ENCODE data around the gene TBC1D2B. TPM values are rescaled to one million over a fixed set of nuclear protein-coding genes. Genes with fewer than 3 reads are reported as not detected.
A peak's percentile ranks its signal among the peaks of the same experiment; 100 is the strongest.
"Not testable (repeated sequence)": the region's sequence is repeated elsewhere in the genome, so short reads cannot be mapped to it uniquely, and the experiment has no call there.

TBC1D2B gene
- total RNA-seq, 1 donor from 2014 or later, result 50.7 TPM

- DNase-seq, result no peak
These were observed 102.8 kb downstream of the TBC1D2B start for GRCh38 chr15:77974416-77975331.

DNA sequence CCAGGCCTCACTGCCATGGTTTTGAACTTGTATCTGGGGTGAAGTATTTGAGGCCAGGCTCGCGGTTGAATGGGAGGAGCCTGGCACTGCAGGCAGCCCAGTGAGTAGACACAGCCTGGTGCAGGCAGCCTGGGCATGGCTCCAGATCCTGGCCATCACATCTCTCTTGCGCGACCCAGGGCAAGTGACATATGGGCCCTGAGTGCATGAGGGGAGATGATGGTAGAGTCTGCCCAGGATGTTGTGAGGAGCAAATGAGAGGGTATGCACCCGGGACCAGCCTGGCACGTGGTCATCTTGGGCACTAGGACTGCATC lies 103.5 kb downstream of the TBC1D2B start:
- peak; percentile 84 for DNase-seq

DNA sequence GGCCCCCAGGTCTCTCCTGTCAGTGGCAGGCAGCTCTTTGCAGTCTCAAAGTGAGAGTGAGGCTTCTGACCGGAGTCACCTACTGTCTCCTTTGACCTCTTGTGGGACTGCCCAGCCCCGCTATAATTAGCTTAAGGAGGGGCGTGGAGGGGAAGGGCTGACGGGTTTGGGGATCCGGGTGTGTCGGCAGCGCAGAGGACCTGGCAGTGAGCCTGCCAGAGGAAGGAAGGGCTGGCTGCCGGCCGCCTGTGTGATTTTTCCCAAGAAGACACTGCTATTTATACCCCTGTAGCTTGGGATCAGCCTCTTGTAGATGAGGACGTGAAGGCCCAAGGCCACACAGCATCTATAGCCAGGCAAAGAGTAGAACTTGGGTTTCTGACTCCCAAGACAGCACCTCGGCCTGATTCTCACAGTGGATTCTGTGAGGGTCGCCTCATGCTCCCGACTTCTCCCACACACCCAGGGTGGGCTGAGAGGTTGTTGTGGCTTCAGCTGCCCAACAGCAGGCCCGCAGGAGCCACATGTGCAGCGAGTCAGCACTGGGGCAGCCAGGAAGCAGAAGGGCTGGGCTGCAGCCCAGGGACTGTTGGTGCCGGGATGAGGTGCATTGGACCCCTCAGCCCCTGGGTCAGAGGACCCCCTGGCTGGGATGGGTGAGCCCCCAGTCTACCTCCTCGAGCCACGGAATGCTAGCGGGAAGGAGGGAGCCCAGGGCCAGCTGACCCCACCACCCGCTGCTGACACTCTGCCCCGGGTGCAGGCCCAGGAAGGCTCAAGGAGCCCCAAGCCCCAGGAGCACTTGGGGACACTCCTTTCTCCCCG lies 104.0 kb downstream of the TBC1D2B start:
- DNase-seq, result not testable (repeated sequence)

GRCh38 chr15:77972706-77973105 lies 104.8 kb downstream of the TBC1D2B start:
- not testable (repeated sequence) for DNase-seq

GRCh38 chr15:77971875-77972274 lies 105.6 kb downstream of the TBC1D2B start:
- not testable (repeated sequence) for DNase-seq

- not testable (repeated sequence) for DNase-seq
These were observed 106.6 kb downstream of the TBC1D2B start for GRCh38 chr15:77970813-77971360.

- no peak for DNase-seq
These were observed 108.5 kb downstream of the TBC1D2B start for GRCh38 chr15:77969055-77969454.

- no peak for DNase-seq
These were observed 109.7 kb downstream of the TBC1D2B start for GRCh38 chr15:77967798-77968197.

- not testable (repeated sequence) for DNase-seq
These were observed 110.3 kb downstream of the TBC1D2B start for GRCh38 chr15:77967235-77967615.

DNA sequence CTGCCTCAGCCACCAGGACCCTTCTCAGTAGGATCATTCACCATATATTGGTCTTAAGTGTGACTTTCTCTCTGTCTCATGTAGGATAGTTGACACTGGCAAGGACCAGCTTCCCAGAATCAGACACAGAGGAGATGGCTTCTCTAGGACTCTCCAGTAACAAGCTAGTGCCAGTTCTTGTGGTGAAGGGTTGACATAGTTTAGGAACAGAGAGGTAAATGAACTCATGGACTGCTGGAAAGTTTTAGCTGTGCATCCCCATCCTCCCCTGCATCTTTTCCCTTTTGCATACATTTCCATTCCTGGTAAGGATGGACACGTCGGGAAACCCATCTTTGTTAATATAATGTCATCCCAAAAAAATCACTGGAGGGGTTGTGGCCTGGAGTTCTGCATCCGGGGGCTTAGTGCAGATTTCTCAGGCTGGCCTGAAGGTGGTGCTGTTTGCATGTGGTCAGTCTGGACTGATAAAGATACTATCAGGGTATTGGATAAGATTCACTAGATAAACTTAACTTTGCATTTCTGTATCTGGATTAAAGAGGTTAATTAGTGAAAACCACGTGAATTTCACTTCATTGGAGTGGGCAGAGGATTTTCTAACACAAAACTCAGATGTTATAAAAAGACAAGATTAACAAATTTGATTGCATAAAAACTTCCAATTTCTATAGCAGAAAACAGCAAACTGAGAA lies 110.8 kb downstream of the TBC1D2B start:
- DNase-seq, result peak; percentile 70

- DNase-seq, result no peak
These were observed 113.3 kb downstream of the TBC1D2B start for GRCh38 chr15:77964193-77964592.

DNA sequence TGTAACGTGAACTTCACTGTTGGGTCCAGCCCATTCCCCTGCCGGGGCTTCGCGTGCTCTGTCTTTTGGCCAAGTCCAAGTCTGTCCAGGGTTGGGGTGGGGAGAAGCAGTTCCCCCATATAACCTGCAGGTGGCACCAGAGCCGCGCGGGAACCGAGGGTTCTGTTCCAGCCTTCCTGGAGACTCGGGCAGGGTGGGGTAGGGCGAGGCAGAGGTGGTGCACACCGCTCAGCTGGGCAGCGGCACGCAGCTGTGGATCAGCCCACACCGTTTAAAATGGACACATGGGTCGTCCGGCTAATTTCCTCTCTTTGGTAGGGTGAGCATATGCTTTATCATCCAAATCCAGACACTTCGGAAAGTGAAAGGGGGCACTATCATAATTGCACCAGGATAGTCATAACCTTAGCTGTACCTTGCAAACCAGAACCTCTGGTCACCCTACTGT lies 118.1 kb downstream of the TBC1D2B start:
- peak; percentile 90 for DNase-seq

- DNase-seq, result not testable (repeated sequence)
These were observed 118.6 kb downstream of the TBC1D2B start for GRCh38 chr15:77958716-77959431.

DNA sequence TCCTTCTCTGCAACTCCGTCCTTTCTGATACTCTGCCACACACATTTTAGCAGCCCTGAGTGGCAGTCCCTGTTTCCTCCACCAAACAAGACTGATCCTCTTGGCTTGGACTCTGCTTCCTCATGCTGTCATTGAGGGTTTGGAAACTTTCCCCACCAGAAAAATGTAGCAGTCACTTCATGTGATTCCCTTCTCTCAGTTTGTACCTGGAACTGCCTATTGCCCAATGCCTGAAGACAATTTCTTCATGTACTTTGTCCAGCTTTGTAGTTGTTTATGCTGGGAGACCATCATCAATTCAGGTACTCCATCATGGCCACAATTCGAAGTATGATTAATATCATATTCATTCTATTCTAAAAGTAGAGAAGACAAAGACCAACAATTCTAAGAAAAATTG lies 119.5 kb downstream of the TBC1D2B start:
- DNase-seq, result not testable (repeated sequence)

DNA sequence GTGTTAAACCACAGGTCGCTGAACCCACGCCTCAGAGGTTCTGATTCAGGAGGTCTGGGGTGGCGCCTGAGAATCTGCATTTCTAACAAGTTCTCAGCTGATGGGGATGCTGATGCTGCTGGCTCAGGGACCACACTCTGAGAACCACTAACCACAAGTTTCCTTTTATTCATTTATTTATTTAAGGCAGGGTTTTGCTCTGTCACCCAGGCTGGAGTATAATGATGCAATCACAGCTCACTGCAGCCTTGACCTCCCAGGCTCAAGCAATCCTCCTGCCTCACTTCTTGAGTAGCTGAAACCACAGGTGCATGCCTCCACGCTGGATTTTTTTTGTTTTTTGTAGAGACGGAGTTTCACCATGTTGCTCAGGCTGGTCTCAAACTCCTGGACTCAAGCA lies 123.6 kb downstream of the TBC1D2B start:
- not testable (repeated sequence) for DNase-seq

GRCh38 chr15:77952928-77953446 lies 124.5 kb downstream of the TBC1D2B start:
- not testable (repeated sequence) for DNase-seq

- DNase-seq, result not testable (repeated sequence)
These were observed 126.3 kb downstream of the TBC1D2B start for GRCh38 chr15:77951105-77951786.

GRCh38 chr15:77950470-77950869 lies 127.0 kb downstream of the TBC1D2B start:
- not testable (repeated sequence) for DNase-seq

GRCh38 chr15:77945566-77945965 lies 131.9 kb downstream of the TBC1D2B start:
- DNase-seq, result no peak
